Measurements from ENCODE around the gene NOL4L. TPM values are rescaled to one million over a fixed set of nuclear protein-coding genes. Genes with fewer than 3 reads are reported as not detected.
A peak's percentile ranks its signal among the peaks of the same experiment; 100 is the strongest.

NOL4L gene
- total and polyA plus RNA-seq, 12 donors: 1.5 to 10.1 (median 5.1) TPM

DNA sequence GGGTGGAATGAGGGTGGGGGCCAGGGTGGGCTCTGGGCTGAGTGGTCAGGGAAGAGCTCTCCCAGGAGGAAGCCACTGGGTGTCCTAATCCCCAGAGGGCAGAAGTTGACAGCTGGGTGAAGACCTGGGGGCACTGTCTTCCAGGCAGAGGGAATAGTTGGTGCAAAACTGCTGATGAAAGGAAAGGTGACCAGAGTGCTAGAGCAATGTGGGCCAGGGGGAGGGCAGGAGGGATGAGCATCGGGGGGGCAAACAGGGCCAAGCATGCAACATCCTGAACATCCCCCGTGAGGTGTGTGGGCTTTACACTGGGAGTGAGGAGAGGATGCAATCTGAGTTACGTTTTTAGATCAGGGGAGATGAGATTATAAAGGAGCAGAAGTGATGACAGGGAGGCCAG is 97.8 kb downstream of the NOL4L start:
- Histone ChIP-seq H3K36me3 (no peaks in the 10 kb centered on the region), H3K4me3 (no peak overlapping the region), H3K9me3 (no peaks in the 10 kb centered on the region), H3K4me1 (peaks cover 4 to 23% (median 15%) of the 10 kb centered on the region in 9 donors), H3K27ac (no peak overlapping the region), H3K27me3 (no peaks in the 10 kb centered on the region)
- TF ChIP-seq, protein P1, sequence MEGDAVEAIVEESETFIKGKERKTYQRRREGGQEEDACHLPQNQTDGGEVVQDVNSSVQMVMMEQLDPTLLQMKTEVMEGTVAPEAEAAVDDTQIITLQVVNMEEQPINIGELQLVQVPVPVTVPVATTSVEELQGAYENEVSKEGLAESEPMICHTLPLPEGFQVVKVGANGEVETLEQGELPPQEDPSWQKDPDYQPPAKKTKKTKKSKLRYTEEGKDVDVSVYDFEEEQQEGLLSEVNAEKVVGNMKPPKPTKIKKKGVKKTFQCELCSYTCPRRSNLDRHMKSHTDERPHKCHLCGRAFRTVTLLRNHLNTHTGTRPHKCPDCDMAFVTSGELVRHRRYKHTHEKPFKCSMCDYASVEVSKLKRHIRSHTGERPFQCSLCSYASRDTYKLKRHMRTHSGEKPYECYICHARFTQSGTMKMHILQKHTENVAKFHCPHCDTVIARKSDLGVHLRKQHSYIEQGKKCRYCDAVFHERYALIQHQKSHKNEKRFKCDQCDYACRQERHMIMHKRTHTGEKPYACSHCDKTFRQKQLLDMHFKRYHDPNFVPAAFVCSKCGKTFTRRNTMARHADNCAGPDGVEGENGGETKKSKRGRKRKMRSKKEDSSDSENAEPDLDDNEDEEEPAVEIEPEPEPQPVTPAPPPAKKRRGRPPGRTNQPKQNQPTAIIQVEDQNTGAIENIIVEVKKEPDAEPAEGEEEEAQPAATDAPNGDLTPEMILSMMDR (IDR thresholded peaks at IDR 0.05): no peak
- WGBS, 2 donors: 84 to 91% methylated on average over 3 of the region's 3 CpGs
- intact Hi-C loops (cut with DNase I): loop anchor here in 7 of 10 donors (10.0 kb wide), 3 partner anchors 133 to 333 kb away; partner anchors contain the start of gene ASXL1 (in 2 of the 7)
- DNase-seq (no peak), ATAC-seq (no peak)

DNA sequence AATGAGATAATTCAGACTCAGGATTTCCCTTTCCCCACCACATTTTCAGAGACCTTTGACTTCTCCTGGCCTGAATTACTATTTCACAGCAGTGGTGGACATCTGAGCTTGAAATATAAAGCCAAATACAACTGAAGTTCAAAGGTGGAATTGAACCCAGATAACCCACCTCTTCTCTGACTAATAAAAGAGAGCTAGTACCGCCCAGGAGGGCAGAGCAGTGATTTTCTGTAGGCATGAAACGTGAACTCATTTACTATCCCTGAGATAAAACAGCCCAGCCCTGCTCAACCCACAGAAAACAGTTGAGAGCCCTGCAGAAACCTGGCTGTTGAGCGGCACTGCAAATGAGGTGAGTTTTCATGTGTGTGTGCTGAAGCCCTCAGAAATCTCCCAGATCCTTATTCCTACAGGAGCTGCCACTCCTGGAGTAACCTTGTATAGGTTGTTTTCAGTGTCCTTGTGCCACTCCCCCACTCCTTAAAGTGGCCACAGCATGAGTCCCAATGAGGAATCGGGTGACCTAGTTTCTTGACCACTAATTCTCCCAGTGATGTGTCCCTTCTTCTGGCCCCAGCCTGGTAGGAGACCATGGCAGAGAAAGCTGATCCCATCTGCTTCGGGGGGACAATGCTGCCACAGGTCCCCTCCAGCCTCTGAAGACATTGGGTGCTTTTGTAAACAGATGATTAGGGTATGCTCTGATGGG is 99.2 kb downstream of the NOL4L start:
- TF ChIP-seq, protein P1 (IDR thresholded peaks at IDR 0.05): no peak
- no peaks in the 10 kb centered on the region for H3K9me3 ChIP-seq
- intact Hi-C loops (cut with DNase I): loop anchor here in 7 of 10 donors (10.0 kb wide), 3 partner anchors 131 to 331 kb away; partner anchors contain the start of gene ASXL1 (in 2 of the 7)
- no peak for ATAC-seq
- 80 to 82% methylated on average over 5 of the region's 5 CpGs for WGBS, 2 donors
- H3K27ac ChIP-seq: peak overlapping the region in 4 of 10 donors; percentile 60 to 91 (median 87)
- H3K36me3 ChIP-seq: no peaks in the 10 kb centered on the region
- no peak overlapping the region for H3K4me3 ChIP-seq
- no peak for DNase-seq
- peaks cover 4 to 37% (median 30%) of the 10 kb centered on the region in 9 donors for H3K4me1 ChIP-seq
- no peaks in the 10 kb centered on the region for H3K27me3 ChIP-seq

DNA sequence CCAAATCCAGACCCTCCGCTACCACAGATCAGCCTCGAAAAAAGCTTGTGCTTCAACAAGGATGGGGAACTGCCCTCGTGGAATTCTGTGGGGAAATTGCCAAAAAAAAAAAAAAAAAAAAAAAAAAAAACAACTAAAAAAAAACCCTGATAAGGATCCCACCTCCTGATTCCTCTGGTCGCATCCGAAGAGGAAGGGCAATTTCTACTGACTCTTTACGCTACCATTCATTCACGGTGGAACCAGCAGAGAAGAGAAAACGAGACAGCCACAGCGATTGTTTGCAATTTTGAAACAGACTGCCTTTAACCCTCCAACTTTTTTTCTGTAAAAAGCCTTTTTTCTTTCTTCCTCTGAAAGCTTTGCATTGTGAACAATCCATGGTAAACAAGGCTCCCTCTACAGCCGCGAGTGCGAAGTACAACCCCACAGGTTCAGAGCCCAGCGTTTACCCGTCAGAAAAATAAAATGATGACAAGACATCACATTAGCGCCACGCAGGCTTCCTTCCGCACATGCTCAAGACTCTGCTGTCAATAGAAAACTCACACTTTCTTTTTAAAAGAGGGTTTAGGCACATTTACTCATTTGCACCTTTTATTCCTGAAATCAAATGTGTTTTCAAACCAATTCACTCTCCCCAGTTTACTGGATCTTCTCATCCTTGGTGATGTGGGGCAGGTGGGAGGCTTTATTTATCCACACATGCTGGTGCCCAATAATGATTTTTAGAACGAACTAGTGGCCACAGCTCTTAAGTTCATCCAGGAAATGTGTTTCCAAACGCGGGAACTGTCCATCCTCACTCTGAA is 100.0 kb downstream of the NOL4L start:
- Histone ChIP-seq H3K4me3 (peak overlapping the region; percentile 48 to 92 (median 76)), H3K27me3 (no peaks in the 10 kb centered on the region), H3K9me3 (no peaks in the 10 kb centered on the region), H3K36me3 (no peaks in the 10 kb centered on the region), H3K4me1 (peaks cover 4 to 45% (median 37%) of the 10 kb centered on the region in 9 donors), H3K27ac (peak overlapping the region in 9 of 10 donors; percentile 44 to 91 (median 84))
- peak in 7 of 8 donors; percentile 23 to 72 (median 65) for ATAC-seq
- 3 to 5% methylated on average over 20 of the region's 20 CpGs for WGBS, 2 donors
- intact Hi-C loops (cut with DNase I): loop anchor here in 8 of 10 donors (5.0 to 10.0 kb wide), 6 partner anchors 128 to 330 kb away; partner anchors contain the start of genes ASXL1 (in 5 of the 8), PLAGL2 (in 1 of the 8) and POFUT1 (in 1 of the 8)
- peak; percentile 70 to 78 for DNase-seq
- TF ChIP-seq, protein P1 (IDR thresholded peaks at IDR 0.05): peak; percentile 62 to 89 (median 78)
